Left renal pelvis (tissue), 4 donors: ENCODE data around the gene CEACAM1. TPM values are rescaled to one million over a fixed set of nuclear protein-coding genes. Genes with fewer than 3 reads are reported as not detected.
A peak's percentile ranks its signal among the peaks of the same experiment; 100 is the strongest.
"Not testable (repeated sequence)": the region's sequence is repeated elsewhere in the genome, so short reads cannot be mapped to it uniquely, and the experiment has no call there.

Source experiments
- DNase-seq, 4 donors: peaks; one replicate each; pipeline ENCODE4 v3.0.0-alpha.2; 2013; ENCODE audit warnings: low read depth in 4 of 4, low spot score in 3 of 4
- polyA plus RNA-seq, 4 donors: library from polyadenylated mRNA; unstranded; fragments of 120-200 nt; gene quantifications; one replicate each; pipeline ENCODE4 v1.2.1, GENCODE V29; 2013; ENCODE audit not compliant: insufficient read length in 4 of 4

CEACAM1 gene
- polyA plus RNA-seq, 4 donors = 2.8 to 13.8 (median 10.3) TPM

DNA sequence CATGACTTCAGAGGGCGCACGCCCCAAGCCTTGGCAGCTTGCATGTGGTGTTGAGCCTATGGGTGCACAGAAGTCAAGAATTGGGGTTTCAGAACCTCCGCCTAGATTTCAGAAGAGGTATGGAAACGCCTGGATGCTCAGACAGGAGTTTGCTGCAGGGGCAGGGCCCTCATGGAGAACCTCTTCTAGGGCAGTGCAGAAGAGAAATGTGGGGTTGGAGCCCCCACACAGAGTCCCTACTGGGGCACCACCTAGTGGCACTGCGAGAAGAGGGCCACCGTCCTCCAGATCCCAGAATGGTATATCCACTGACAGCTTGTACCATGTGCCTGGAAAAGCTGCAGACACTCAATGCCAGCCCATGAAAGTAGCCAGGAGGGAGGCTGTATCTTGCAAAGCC, 22.2 kb upstream of the CEACAM1 start:
- not testable (repeated sequence) for DNase-seq

DNA sequence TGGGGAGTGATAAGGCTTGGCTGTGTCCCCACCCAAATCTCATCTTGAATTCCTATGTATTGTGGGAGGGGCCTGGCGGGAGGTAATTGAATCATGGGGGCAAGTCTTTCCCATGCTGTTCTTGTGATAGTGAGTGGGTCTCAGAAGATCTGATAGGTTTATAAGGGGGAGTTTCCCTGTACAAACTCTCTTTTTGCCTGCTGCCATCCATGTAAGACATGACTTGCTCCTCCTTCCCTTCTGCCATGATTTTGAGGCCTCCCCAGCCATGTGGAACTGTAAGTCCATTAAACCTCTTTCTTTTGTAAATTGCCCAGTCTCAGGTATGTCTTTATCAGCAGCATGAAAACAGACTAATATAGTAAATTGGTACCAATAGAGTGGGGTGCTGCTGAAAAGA, 20.8 kb upstream of the CEACAM1 start:
- not testable (repeated sequence) for DNase-seq

DNA sequence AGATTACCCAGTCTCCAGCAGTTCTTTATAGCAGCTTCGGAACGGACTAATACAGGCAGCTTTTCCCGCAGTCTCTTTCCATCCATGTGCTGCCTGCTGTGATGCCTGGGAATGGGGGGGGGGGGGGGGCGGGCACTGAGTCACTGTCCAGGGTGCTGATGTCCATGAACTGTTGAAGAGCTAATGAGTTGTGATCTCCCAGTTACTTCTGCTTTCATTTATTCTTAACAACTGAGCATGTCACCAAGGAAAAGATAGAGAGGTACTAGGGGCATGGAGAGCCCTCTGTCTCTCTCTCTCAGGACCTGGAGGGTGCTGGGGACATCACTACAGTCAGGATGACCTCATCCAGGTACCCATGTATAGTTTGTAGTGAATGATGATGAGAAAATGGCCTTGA, 20.3 kb upstream of the CEACAM1 start:
- DNase-seq = no peak

DNA sequence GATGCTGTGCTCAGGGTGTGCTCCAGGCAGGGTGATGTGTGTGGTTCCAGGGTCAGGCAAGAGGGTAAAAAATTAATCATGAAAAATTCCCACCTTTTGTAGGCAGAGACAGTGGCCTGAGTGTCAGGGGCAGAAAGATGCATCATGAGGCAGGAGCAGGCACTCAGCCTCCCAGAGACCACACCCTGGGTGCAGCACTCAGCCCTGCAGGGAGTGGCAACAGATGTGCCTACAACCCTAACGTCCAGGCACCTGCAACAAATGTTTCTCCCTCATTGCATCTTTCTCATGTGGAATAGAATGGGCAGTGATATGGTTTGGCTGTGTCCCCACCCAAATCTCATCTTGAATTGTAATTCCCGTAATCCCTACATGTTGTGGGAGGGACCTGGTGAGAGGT, 19.6 kb upstream of the CEACAM1 start:
- DNase-seq = no peak

DNA sequence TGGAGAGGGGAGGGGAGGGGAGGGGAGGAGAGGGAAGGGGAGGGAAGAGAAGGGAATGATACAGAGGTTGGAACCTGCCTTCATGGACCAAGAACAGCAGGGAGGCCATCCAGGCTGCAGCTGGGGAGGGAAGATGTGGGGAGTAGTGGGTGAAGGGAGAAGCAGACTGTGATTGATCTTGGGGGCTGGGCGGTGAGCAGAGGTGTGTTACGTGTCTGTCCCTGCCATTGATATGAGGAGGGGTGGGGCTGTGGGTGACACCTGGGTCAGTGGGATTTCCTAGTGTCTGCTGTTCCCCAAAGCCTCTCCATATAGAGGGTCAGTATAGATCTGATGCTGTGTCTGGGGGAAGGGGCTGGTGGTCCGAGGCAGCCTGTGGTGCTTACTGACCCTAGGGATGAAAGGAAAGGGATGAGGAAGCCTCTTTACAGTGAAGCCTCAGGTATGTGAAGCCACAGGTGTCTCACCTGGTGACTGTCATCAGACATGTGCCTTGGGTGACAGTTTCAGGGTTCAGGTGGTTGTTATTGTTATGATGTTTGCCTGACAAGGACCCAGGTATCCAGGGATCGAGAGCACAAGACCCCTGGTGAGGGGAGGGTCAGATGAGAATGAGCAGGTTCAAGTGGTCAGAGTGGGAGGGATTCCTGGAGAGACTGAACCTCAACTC, 18.7 kb upstream of the CEACAM1 start:
- no peak for DNase-seq

DNA sequence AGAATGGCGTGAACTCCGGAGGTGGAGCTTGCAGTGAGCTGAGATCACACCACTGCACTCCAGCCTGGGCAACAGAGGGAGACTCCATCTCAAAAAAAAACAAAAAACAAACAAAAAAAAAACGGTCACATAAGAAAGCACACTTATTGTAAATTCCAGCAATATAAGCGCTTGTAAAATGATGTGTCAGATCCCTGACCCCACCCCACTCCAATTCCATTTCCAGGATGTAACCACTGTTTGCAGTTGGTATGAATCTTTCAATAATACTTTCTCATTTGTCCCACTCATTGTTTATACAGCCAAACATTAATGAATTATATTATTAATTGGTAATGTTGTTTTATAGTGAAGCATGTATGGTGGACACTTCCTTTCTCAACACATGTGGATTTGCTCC, 15.9 kb upstream of the CEACAM1 start:
- no peak for DNase-seq

DNA sequence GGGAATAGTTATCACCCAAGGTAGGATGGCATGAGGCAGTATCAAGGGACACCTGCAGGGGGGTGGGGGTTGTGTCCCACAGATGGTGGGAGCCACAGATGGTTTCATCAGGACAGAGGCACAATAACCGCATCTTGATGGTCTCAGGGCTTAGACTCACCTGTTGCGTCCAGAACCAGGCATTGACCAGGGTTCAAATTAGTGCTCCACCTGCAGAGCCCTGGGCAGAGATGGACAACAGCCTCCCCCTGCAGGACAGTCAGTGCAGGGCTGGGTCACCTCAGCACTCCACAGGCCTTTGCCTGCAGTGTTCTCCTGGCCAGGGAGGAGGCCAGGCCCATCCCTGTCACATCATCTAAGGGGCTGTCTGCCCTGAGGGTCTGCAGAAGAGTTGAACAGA, 14.5 kb upstream of the CEACAM1 start:
- no peak for DNase-seq

DNA sequence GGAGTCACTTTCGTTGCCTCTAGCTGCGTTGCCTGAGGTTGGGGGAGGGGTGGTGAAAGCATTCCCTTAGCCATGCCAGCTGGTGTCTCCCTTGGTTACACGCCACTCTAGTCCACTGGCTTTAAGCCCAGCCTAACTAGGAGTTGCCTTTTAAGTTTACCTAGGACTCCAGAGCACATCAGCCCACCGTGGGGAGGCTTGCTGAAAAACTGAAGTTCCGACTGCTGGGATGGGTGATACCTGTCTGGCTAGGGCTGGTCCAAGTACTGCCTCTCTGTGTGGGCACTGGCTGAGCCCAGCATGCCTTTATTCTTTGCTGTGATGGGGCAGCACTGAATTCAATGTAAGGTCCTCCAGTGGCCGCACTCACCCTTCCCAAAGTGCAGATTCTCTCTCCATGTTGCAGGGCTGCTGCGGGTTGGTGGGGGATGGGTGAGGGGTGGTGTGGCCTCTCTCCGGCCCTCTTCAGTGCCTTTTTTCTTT, 11.8 kb upstream of the CEACAM1 start:
- no peak for DNase-seq

DNA sequence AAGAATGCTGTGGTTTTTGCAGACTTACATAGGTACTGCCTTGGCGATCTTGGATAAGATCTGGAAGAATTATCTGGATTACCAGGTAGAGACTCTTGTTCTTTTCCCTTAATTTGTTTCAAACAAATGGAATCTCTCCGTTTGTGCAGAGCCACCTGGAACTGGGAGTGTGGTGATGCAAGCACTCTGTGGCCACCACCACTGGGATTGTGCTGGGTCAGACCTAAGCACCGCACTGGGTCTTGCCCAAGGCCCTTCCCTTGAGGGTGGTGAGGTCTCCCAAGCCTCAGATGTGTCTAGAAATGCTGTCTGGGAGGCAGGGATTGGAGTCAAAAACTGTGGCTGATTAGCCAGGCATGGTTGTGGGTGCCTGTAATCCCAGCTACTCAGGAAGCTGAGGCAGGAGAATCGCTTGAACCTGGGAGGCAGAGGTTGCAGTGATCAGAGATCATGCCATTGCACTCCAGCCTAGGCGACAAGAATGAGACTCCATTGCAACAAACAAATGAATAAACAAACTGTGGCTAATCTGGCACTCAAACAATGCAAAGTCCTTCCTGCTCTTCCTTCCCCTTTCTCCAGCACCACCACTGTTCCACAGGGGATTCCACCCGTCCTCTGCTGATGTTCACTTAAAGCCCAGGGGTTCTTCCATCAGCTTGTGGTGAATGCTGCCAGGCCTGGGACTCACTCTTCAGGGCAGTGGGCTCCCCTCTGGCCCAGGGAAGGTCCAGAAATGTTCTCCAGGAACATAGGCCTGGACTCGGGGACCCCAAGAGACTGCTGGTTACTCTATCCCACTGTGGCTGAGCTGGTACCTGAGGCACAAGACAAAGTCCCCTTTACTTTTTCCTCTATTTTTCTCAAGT, 10.8 kb upstream of the CEACAM1 start:
- no peak for DNase-seq

DNA sequence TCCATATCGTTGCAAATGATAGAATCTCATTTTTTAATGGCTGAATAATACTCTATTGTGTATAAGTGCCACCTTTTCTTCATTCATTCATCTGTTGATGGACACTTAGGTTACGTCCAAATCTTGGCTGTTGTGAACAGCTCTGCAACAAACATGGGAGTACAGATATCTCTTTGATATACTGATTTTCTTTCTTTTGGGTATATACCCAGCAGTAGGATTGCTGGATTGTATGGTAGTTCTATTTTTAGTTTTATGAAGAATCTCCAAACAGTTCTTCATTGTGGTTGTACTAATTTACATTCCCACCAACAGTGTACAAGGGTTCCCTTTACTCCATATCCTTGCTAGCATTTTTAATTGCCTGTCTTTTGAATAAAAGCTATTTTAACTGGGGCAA, 7.0 kb upstream of the CEACAM1 start:
- DNase-seq = not testable (repeated sequence)

DNA sequence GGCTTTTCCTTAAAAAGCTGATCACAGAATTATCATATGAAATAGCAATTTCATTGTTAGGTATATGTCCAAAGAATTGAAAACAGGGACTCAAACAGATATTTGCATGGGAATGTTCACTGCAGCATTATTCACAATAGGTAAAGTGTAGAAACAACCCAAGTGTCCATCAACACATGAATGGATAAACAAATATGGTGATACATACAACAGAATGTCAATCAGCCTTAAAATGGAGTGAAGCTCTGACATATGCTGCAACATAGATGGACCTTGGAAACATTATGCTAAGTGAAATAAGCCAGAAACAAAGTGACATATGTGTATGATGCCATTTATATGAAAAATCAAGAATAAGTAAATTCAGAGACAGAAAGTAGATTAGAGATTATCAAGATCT, 6.1 kb upstream of the CEACAM1 start:
- no peak for DNase-seq

DNA sequence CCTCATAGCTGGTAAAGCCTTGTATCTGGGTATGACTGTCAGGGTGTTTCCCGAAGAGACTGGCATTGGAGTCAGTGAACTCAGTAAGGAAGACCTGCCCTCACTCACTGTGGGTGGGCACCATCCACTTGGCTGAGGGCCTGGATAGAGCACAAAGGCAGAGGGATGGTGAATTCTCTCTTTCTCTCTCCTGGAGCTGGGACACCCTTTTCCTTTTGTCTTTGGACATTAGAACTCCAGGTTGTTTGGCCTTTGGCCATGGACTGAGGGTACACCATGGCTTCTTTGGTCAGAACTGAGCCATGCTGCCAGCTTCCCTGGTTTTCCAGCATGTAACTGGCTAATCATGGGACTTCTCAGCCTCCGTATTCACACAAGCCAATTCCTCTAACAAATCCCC, 4.6 kb upstream of the CEACAM1 start:
- no peak for DNase-seq

DNA sequence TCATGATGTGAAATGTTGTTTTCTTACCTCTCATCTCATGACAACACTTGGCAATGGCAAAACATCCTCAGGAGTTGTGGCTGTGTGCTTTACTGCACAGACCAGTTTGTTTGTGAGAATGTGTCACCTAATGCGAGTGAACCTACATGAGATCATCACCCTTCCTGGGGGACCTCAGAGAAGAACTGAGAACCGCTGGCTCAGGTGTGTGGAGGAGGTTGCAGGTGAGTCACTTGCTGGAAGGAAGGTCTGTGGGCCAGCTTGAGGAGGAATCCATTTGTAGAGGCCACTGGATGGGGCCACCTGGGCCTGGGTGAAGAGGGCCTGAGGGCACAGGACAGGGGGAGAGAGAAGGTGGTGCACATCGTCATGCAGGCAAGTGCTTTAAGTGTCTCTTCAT, 3.0 kb upstream of the CEACAM1 start:
- no peak for DNase-seq

DNA sequence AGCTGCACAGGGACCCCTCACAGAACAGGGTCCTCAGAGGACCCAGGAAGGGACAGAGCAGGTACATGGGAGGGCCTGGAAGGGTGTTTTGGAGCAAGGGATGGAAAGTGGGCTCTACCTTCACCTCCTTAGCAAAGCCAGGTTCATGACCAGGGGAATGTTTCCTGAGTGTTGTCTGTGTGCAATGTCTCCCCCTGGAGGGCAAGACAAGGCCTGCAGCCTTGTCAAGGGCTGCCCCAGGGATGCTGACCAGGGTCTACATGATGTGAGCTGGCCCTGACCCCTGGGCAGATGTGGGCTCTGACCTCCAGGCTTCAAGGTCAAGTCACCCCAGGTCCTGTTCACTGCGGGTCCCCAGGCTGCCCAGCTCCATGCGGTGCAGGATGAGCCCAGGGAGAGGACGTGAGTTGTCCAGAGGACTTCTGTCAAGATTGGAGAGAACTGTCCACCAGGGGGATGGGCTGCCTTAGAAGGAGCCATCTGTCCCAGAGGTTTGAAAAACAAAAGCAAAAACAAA, 1.0 kb upstream of the CEACAM1 start:
- DNase-seq = peak; percentile 19 to 45 (median 32)

DNA sequence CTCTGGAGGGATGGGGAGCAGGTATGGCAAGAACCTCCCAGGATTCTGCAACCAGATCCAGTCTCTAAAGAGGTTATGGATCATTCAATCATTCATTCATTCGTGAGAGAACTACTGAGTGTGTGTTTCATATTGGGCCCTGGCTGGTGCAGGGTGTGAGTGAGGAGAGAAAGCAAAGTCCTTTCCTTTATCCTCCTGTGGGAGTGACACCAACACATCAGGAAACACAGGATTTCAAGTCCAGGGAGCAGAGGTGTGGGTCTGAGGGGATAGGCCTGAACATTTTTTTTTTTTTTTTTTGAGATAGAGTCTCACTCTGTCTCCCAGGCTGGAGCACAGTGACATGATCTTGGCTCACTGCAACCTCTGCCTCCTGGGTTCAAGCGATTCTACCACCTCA, 3.3 kb downstream of the CEACAM1 start:
- DNase-seq = no peak

DNA sequence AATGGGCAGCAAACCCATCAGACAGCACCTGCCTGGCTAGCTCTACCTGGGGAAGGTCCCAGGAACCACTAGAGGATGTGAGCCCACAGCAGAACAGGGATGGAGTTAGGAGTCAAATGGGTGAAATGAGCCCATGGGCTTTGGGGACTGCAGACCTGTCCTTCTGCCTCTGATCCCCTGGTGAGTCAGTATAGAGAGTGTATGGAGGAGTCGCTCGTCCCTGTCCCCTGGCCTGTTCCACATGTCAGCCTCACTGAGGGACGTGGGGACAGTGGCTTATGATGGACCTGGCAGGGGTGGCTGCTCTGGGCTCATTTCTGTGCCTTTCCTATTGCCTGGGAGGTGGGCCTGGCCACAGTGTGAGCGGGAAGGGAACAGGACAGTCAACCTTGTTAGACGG, 4.0 kb downstream of the CEACAM1 start:
- no peak for DNase-seq

DNA sequence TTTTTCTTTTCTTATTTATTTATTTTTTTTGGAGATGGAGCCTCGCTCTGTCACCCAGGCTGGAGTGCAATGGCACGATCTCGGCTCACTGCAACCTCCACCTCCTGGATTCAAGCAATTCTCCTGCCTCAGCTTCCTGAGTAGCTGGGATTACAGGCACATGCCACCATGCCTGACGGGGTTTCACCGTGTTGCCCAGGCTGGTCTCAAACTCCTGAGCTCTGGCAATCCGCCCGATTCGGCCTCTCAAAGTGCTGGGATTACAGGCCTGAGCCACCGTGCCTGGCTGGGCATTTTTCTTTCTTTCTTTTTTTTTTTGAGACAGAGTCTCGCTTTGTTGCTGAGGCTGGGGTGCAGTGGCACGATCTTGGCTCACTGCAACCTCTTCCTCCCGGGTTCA, 6.0 kb downstream of the CEACAM1 start:
- not testable (repeated sequence) for DNase-seq

DNA sequence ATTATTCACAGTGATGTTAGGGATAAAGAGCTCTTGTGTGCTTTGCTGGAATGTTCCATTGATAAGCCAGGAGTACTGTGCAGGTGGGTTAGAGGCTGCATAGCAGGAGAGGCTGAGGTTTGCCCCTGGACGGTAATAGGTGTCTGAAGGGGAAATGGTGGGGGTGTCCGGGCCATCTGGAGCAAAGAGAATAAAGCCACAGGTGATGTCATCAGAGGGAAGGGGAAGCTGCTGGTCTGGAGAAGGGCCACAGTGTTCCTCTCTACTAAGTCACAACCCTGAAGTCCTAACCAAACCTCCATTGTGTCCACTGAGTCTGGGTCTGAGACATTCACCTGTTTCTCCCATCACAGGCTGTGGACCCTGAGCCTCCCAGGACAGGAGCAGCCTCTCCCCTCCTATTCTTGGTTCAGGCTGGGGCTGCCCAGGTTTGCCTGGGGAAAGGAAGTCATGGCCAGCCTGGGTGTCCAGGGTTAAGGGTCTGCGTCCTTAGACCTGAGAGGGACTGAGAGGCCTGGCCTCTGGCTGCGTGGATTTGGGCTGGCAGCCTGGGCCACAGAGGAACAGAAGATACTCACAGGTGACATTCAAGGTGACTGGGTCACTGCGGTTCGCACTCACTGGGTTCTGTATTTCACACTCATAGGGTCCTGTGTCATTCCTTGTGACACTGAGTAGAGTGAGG, 6.8 kb downstream of the CEACAM1 start:
- DNase-seq = no peak

DNA sequence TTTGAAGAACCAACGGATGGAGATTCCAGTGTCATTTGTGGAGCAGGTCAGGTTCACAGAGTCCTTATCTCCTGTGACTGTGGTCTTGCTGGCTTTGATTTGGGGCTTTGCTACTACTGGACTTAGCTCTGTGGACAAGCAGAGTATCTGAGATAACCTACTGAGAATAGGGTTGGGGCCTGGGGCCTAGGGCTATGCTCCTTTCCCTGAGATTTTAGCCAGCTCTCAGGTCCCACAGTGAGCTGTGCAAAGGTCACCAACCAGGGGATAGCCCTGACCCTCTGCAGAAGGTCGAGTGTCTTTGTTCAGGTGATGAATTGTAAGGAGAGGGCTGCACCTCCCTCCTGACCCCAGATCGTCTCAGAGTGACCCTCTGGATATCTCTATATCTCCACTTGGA, 9.2 kb downstream of the CEACAM1 start:
- DNase-seq = no peak

DNA sequence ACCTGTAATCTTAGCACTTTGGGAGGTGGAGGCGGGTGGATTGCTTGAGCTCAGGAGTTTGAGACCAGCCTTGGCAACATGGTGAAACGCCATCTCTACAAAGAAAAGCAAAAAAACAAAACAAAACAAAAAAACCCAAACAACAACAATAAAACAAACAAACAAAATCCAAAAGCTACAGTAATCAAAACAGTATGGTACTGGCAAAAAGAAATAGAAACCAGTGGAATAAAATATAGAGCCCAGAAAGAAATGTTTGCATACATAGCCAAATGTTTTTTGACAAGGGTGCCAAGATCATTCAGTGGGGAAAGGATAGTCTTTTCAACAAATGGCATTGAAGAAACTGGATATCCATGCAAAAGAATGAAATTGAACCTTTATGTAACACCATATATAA, 11.5 kb downstream of the CEACAM1 start:
- DNase-seq = no peak

DNA sequence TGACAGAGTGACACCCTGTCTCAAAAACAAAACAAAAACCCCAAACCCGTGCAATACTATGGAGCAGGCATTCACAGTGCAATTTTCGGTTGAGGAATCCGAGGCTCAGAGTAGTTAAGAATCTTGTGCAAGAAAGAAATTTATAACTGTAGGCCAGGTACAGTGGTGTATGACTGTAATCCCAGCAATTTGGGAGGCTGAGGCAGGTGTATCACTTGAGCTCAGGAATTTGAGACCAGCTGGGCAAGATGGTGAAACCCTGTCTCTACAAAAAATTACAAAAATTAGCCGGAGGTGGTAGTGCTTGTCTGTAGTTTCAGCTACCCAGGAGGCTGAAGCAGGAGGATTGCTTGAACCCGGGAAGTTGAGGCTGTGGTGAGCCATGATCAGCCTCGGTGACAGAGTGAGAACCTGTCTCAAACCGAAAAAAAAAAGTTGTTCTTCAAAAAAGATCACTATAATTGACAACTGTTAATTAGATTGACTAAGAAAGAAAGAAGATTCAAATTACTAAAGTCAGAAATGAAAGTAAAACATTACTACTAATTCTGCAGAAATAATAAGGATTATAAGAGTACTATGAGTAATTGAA, 12.9 kb downstream of the CEACAM1 start:
- no peak for DNase-seq
